Subcutaneous abdominal adipose tissue (tissue), 5 donors: ENCODE results near the gene FBN1.

Experiments used
- H3K27ac ChIP-seq: one replicate; pipeline ENCODE4 v1.7.0; 2013; ENCODE audit warnings: low read depth, mild to moderate bottlenecking, inconsistent platforms, low read length, moderate library complexity
- H3K27me3 ChIP-seq, 5 donors: one replicate each; pipeline ENCODE4 v1.7.0; 2013; ENCODE audit warnings: low read length in 5 of 5, inconsistent platforms in 1 of 5; ENCODE audit not compliant: control insufficient read depth in 5 of 5, insufficient read depth in 4 of 5
- H3K36me3 ChIP-seq, 5 donors: one replicate each; pipeline ENCODE4 v1.7.0; 2013; ENCODE audit warnings: low read length in 5 of 5; ENCODE audit not compliant: control insufficient read depth in 5 of 5, insufficient read depth in 5 of 5
- H3K4me1 ChIP-seq, 5 donors: one replicate each; pipeline ENCODE4 v1.7.0; 2013; ENCODE audit warnings: low read length in 5 of 5, mild to moderate bottlenecking in 3 of 5, moderate library complexity in 1 of 5; ENCODE audit not compliant: control insufficient read depth in 5 of 5, insufficient read depth in 5 of 5
- H3K4me3 ChIP-seq, 5 donors: one replicate each; pipeline ENCODE4 v1.7.0; 2013; ENCODE audit warnings: low read length in 5 of 5, low read depth in 1 of 5
- H3K9ac ChIP-seq, 5 donors: one replicate each; pipeline ENCODE4 v1.7.0; 2013; ENCODE audit warnings: low read length in 5 of 5, mild to moderate bottlenecking in 4 of 5, moderate library complexity in 3 of 5
- H3K9me3 ChIP-seq, 5 donors: one replicate each; pipeline ENCODE4 v1.7.0; 2013; ENCODE audit warnings: low read length in 5 of 5; ENCODE audit not compliant: control insufficient read depth in 5 of 5
- donor health status: healthy.
- donor health status: healthy.
- donor health status: healthy.
- donor health status: healthy.
- donor health status: healthy.

The FBN1 gene

GRCh38 chr15:48579945-48580671 lies 65.4 kb downstream of the FBN1 start:
- peaks cover 0 to 6% (median 0%) of the 10 kb centered on the region in 5 donors for H3K36me3 ChIP-seq
- no peaks in the 10 kb centered on the region for H3K27me3 ChIP-seq
- H3K4me3 ChIP-seq, result peak overlapping the region in 4 of 5 donors; percentile 14 to 50 (median 34)
- peaks cover 3 to 40% (median 34%) of the 10 kb centered on the region in 5 donors for H3K4me1 ChIP-seq
- no peaks in the 10 kb centered on the region for H3K9me3 ChIP-seq
- peak overlapping the region; percentile 78 for H3K27ac ChIP-seq
- peak overlapping the region in 2 of 5 donors; percentile 23 to 41 for H3K9ac ChIP-seq

- peak overlapping the region; percentile 78 for H3K27ac ChIP-seq
- H3K27me3 ChIP-seq, result no peaks in the 10 kb centered on the region
- peak overlapping the region in 1 of 5 donors; percentile 41 for H3K9ac ChIP-seq
- peaks cover 3 to 39% (median 32%) of the 10 kb centered on the region in 5 donors for H3K4me1 ChIP-seq
- no peak overlapping the region for H3K4me3 ChIP-seq
- peaks cover 1 to 12% (median 3%) of the 10 kb centered on the region in 5 donors for H3K36me3 ChIP-seq
- H3K9me3 ChIP-seq, result no peaks in the 10 kb centered on the region
Observed at GRCh38 chr15:48578965-48579364, 66.5 kb downstream of the FBN1 start.

GRCh38 chr15:48577469-48577868 lies 68.0 kb downstream of the FBN1 start:
- Histone ChIP-seq H3K27ac (no peak overlapping the region), H3K36me3 (peaks cover 4 to 14% (median 8%) of the 10 kb centered on the region in 5 donors), H3K4me1 (peaks cover 3 to 34% (median 31%) of the 10 kb centered on the region in 5 donors), H3K27me3 (no peaks in the 10 kb centered on the region), H3K9ac (no peak overlapping the region), H3K4me3 (no peak overlapping the region), H3K9me3 (no peaks in the 10 kb centered on the region)

- Histone ChIP-seq H3K36me3 (peaks cover 4 to 14% (median 8%) of the 10 kb centered on the region in 5 donors), H3K4me1 (peaks cover 0 to 13% (median 4%) of the 10 kb centered on the region in 5 donors), H3K4me3 (no peak overlapping the region), H3K27me3 (no peaks in the 10 kb centered on the region), H3K9me3 (no peaks in the 10 kb centered on the region), H3K9ac (no peak overlapping the region), H3K27ac (no peak overlapping the region)
Observed at GRCh38 chr15:48574187-48574586, 71.3 kb downstream of the FBN1 start.

- H3K4me3 ChIP-seq, result no peak overlapping the region
- H3K27me3 ChIP-seq, result no peaks in the 10 kb centered on the region
- no peak overlapping the region for H3K27ac ChIP-seq
- peaks cover 4 to 14% (median 8%) of the 10 kb centered on the region in 5 donors for H3K36me3 ChIP-seq
- no peaks in the 10 kb centered on the region for H3K9me3 ChIP-seq
- H3K9ac ChIP-seq, result no peak overlapping the region
- H3K4me1 ChIP-seq, result peaks cover 0 to 10% (median 2%) of the 10 kb centered on the region in 5 donors
Observed at GRCh38 chr15:48573780-48574179, 71.7 kb downstream of the FBN1 start.

- H3K4me1 ChIP-seq, result peaks cover 0 to 9% (median 2%) of the 10 kb centered on the region in 5 donors
- H3K36me3 ChIP-seq, result peaks cover 4 to 14% (median 8%) of the 10 kb centered on the region in 5 donors
- H3K27me3 ChIP-seq, result no peaks in the 10 kb centered on the region
Observed at GRCh38 chr15:48572823-48573222, 72.7 kb downstream of the FBN1 start.

GRCh38 chr15:48571510-48571909 lies 74.0 kb downstream of the FBN1 start:
- no peaks in the 10 kb centered on the region for H3K27me3 ChIP-seq
- no peak overlapping the region for H3K9ac ChIP-seq
- peaks cover 3 to 11% (median 8%) of the 10 kb centered on the region in 5 donors for H3K4me1 ChIP-seq
- H3K36me3 ChIP-seq, result peaks cover 4 to 14% (median 8%) of the 10 kb centered on the region in 5 donors
- H3K27ac ChIP-seq, result no peak overlapping the region
- H3K9me3 ChIP-seq, result no peaks in the 10 kb centered on the region
- no peak overlapping the region for H3K4me3 ChIP-seq

More at GRCh38 chr15:48572823-48573222, 72.7 kb downstream of the FBN1 start:
- Histone ChIP-seq H3K9ac (no peak overlapping the region), H3K4me3 (no peak overlapping the region), H3K9me3 (no peaks in the 10 kb centered on the region), H3K27ac (no peak overlapping the region)

- Histone ChIP-seq H3K36me3 (peaks cover 4 to 14% (median 8%) of the 10 kb centered on the region in 5 donors), H3K27ac (peak overlapping the region; percentile 3), H3K9ac (no peak overlapping the region), H3K4me3 (no peak overlapping the region), H3K9me3 (no peaks in the 10 kb centered on the region), H3K4me1 (peaks cover 3 to 18% (median 13%) of the 10 kb centered on the region in 5 donors), H3K27me3 (no peaks in the 10 kb centered on the region)
Observed at GRCh38 chr15:48570822-48571221, 74.7 kb downstream of the FBN1 start.

GRCh38 chr15:48569591-48570302 lies 75.8 kb downstream of the FBN1 start:
- Histone ChIP-seq H3K9ac (no peak overlapping the region), H3K27ac (no peak overlapping the region), H3K4me1 (peaks cover 3 to 19% (median 14%) of the 10 kb centered on the region in 5 donors), H3K36me3 (peaks cover 3 to 8% (median 8%) of the 10 kb centered on the region in 5 donors), H3K4me3 (no peak overlapping the region), H3K9me3 (no peaks in the 10 kb centered on the region), H3K27me3 (no peaks in the 10 kb centered on the region)

- Histone ChIP-seq H3K36me3 (no peaks in the 10 kb centered on the region), H3K27ac (peak overlapping the region; percentile 78), H3K9me3 (no peaks in the 10 kb centered on the region), H3K9ac (no peak overlapping the region), H3K4me3 (no peak overlapping the region), H3K27me3 (no peaks in the 10 kb centered on the region), H3K4me1 (peaks cover 3 to 20% (median 19%) of the 10 kb centered on the region in 5 donors)
Observed at GRCh38 chr15:48566668-48567067, 78.8 kb downstream of the FBN1 start.
